IPS DF 4.7 (cell line): Measurements from ENCODE around the gene XIRP1.

ENCODE experiments used
- DNase-seq: peaks from one replicate; pipeline ENCODE4 v3.0.0-alpha.2; 2013; ENCODE audit warnings: low spot score; ENCODE audit errors: extremely low read depth

Gene XIRP1

DNA sequence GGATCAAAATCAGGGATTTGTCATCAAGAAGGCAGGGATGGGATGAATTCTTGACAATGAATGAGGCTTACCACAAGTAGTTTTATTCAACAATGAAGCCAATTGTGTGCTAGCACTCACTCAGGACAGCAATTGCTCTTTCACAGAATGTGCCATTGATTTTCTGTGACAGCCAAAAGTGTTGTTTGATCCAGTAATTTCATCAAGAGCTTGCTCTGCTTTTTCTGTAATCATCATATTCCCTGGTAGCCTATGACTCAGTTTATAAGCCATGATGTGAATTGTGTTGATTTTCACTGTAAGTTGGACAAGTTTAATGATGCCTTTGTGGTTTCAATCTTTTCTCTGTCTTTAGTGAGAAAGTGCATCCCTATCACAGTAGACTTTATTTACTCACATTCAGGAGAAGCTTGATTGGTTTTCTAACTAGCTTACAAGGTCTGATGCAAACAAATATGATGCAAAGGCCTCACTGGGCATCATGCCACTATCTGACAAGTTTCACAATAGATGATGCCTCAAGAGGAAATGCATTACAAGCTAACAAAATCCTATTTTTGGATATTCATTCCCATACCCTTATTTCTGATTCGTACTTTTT, 25.4 kb downstream of the XIRP1 start:
- DNase-seq: no peak

DNA sequence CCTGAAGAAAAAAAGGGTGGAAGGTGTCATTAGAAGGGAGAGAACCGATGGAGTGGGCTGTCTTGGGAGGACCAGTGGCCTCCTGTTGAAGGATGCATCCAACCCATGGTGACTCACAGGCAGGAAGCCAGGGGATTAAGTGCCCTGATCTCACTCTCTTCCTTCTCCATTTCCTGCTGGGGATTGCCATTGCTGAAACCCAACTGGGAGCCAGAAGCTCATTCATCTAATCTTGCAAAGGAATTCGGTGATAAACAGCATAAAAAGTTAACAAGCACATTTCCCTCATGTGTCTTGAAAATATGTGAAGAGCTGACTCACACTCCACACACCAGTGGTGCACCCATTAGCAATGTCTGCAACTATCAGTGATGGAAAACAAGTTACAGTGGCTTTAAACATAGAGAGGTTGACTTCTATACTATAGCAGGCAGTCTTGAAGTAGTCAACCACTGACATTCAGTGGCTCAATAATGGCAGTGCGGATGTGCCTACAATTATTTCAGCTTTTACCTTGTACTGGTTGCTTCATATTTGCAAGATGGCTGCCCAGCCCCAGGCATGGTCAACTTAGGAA, 26.2 kb downstream of the XIRP1 start:
- DNase-seq: no peak

- no peak for DNase-seq
Observed at GRCh38 chr3:39165518-39165917, 26.9 kb downstream of the XIRP1 start.

GRCh38 chr3:39164414-39164813, 28.0 kb downstream of the XIRP1 start:
- DNase-seq: no peak

GRCh38 chr3:39158148-39158715, 34.2 kb downstream of the XIRP1 start:
- no peak for DNase-seq

- DNase-seq: no peak
Observed at GRCh38 chr3:39157359-39157758, 35.0 kb downstream of the XIRP1 start.

GRCh38 chr3:39156421-39156820, 36.0 kb downstream of the XIRP1 start:
- no peak for DNase-seq

GRCh38 chr3:39154280-39155021, 37.9 kb downstream of the XIRP1 start:
- no peak for DNase-seq

GRCh38 chr3:39153977-39154279, 38.5 kb downstream of the XIRP1 start:
- no peak for DNase-seq

GRCh38 chr3:39150803-39151631, 41.4 kb downstream of the XIRP1 start:
- DNase-seq: no peak

- DNase-seq: no peak
Observed at GRCh38 chr3:39150148-39150802, 42.1 kb downstream of the XIRP1 start.

GRCh38 chr3:39149498-39150147, 42.8 kb downstream of the XIRP1 start:
- DNase-seq: no peak

- DNase-seq: no peak
Observed at GRCh38 chr3:39149059-39149455, 43.3 kb downstream of the XIRP1 start.

GRCh38 chr3:39148435-39149058, 43.8 kb downstream of the XIRP1 start:
- DNase-seq: no peak

DNA sequence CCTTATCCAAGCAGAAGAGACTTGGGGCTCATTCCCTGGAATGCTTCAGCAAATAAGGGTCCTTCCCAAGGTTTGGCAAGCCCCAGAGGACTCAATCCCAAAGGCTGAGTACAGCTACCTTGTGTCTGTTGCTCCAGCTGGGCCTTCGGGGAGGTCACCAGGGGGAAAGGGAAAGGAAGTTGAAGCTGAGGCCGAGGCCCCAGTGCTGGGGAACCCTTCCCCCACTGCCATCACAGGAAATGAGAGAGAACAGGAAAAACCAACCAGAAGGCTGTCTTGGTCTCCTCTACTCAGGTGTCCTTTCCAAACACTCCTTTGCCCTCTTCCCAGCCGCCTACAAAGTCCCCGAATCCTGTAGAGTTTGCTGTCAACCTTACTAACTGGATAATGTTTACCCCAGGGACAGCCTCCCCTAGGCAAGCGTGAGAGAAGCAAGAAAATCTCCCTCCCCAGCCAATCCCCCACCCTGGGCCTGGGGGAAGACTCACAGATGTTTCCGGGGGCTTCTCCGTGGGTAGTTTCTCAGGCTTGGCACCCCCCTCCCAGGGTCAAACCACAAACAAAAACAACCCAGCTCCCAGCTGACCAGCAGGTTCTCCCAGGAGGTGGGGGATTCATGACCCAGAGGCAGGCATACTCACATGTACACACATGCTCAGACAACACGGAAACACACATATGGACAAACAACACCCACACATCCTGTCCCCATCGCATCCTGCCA, 44.5 kb downstream of the XIRP1 start:
- DNase-seq: no peak

GRCh38 chr3:39146611-39147591, 45.5 kb downstream of the XIRP1 start:
- DNase-seq: no peak

- no peak for DNase-seq
Observed at GRCh38 chr3:39146083-39146501, 46.3 kb downstream of the XIRP1 start.

DNA sequence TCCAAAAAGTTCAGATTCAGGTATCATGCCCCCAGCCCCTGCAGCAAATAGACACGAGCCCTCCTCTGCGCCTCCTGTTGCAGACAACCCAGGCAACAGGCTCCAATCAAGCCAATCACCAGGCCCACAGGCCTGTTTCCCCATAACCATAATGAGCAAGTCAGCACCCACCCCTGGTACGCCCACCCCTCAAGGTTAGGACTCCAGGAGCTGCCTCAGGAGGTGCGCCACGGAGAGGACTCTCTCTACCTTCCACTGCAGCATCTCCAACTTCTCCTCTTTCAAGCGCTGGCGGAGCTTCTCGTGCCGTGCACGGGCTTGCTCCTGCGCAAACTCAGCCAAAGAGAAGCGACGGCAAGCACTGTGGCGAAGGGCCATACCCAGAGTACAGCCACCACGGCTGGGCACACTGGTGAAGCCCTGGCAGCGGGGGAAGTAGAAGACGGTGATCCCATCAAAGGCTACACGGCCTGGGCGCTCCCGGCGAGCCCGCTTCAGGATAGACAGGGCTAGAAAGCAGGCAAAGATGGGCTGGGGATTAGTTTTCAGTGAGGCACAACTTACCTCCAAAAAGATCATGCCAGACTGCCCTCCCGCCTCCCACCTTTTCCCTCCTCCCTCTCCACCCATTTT, 47.5 kb downstream of the XIRP1 start:
- no peak for DNase-seq
